IPS-NIHi7 (cell line): ENCODE results near the gene RNPEP.
A peak's percentile ranks its signal among the peaks of the same experiment; 100 is the strongest.
"Not testable (repeated sequence)": the region's sequence is repeated elsewhere in the genome, so short reads cannot be mapped to it uniquely, and the experiment has no call there.

Experiments used
- DNase-seq: peaks from one replicate; pipeline ENCODE4 v3.0.0; 2012; ENCODE audit warnings: mixed read lengths; ENCODE audit errors: extremely low spot score

RNPEP gene

GRCh38 chr1:201982623-201983379, at the start of gene RNPEP:
Gene RNPEP, plus strand, starts transcription at chr1:201982648. Its CDS starts 19 bp downstream, at chr1:201982667.
- DNase-seq: peak; percentile 80

GRCh38 chr1:201933840-201934430, 48.5 kb upstream of the RNPEP start:
- DNase-seq: no peak

GRCh38 chr1:201937624-201938213, 44.7 kb upstream of the RNPEP start:
- DNase-seq: no peak

- DNase-seq: no peak
Measured at GRCh38 chr1:201938440-201939035, 43.9 kb upstream of the RNPEP start.

GRCh38 chr1:201939148-201939547, 43.3 kb upstream of the RNPEP start:
- no peak for DNase-seq

GRCh38 chr1:201939574-201939973, 42.9 kb upstream of the RNPEP start:
- DNase-seq: no peak

- DNase-seq: not testable (repeated sequence)
Measured at GRCh38 chr1:201940316-201940715, 42.1 kb upstream of the RNPEP start.

GRCh38 chr1:201941420-201942128, 40.9 kb upstream of the RNPEP start:
- peak; percentile 87 for DNase-seq

- DNase-seq: no peak
Measured at GRCh38 chr1:201942129-201942495, 40.3 kb upstream of the RNPEP start.

GRCh38 chr1:201944002-201944401, 38.4 kb upstream of the RNPEP start:
- no peak for DNase-seq

- no peak for DNase-seq
Measured at GRCh38 chr1:201944639-201945038, 37.8 kb upstream of the RNPEP start.

- DNase-seq: peak; percentile 31
Measured at GRCh38 chr1:201945157-201945556, 37.3 kb upstream of the RNPEP start.

- no peak for DNase-seq
Measured at GRCh38 chr1:201945863-201946223, 36.6 kb upstream of the RNPEP start.

GRCh38 chr1:201946224-201946908, 36.1 kb upstream of the RNPEP start, which contains the start of gene LMOD1:
Gene LMOD1, minus strand, starts transcription at chr1:201946548. Its CDS starts 208 bp downstream, at chr1:201946340.
- peak; percentile 90 for DNase-seq

- DNase-seq: no peak
Measured at GRCh38 chr1:201947697-201948008, 34.8 kb upstream of the RNPEP start.

GRCh38 chr1:201949491-201949890, 33.0 kb upstream of the RNPEP start:
- DNase-seq: no peak

GRCh38 chr1:201954263-201955008, 28.0 kb upstream of the RNPEP start:
- no peak for DNase-seq

GRCh38 chr1:201955009-201955728, 27.3 kb upstream of the RNPEP start, which contains the start of gene TIMM17A:
Gene TIMM17A, plus strand, starts transcription at chr1:201955503. Its CDS starts 24 bp downstream, at chr1:201955527.
- DNase-seq: peak; percentile 97

- no peak for DNase-seq
Measured at GRCh38 chr1:201955729-201956143, 26.7 kb upstream of the RNPEP start.

- DNase-seq: no peak
Measured at GRCh38 chr1:201958348-201958747, 24.1 kb upstream of the RNPEP start.
